Uterus (tissue), 2 donors: ENCODE results near the gene ZNF235.

Source experiments
- POLR2A ChIP-seq, 2 donors: fragments of 450-650 bp; IDR thresholded peaks; one replicate each; pipeline ENCODE4 v1.6.1; 2016; ENCODE audit warnings: antibody characterized with exemption in 2 of 2, mild to moderate bottlenecking in 1 of 2, moderate library complexity in 1 of 2
- TF ChIP-seq, protein P1 (sequence below), 4 experiments: fragments of 200-600 bp in 2 of 4; fragments of 450-650 bp in 2 of 4; sonication (generic) in 2 of 4; IDR thresholded peaks; one replicate each; pipeline ENCODE4 v1.5.1; 2016 to 2019; ENCODE audit warnings: antibody characterized with exemption in 4 of 4, mild to moderate bottlenecking in 2 of 4, moderate library complexity in 1 of 4

GRCh38 chr19:44258835-44259413 is 45.9 kb downstream of the ZNF235 start:
- TF ChIP-seq, protein P1, sequence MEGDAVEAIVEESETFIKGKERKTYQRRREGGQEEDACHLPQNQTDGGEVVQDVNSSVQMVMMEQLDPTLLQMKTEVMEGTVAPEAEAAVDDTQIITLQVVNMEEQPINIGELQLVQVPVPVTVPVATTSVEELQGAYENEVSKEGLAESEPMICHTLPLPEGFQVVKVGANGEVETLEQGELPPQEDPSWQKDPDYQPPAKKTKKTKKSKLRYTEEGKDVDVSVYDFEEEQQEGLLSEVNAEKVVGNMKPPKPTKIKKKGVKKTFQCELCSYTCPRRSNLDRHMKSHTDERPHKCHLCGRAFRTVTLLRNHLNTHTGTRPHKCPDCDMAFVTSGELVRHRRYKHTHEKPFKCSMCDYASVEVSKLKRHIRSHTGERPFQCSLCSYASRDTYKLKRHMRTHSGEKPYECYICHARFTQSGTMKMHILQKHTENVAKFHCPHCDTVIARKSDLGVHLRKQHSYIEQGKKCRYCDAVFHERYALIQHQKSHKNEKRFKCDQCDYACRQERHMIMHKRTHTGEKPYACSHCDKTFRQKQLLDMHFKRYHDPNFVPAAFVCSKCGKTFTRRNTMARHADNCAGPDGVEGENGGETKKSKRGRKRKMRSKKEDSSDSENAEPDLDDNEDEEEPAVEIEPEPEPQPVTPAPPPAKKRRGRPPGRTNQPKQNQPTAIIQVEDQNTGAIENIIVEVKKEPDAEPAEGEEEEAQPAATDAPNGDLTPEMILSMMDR (IDR thresholded peaks at IDR 0.05): no peak
- no peak for TF ChIP-seq POLR2A (IDR thresholded peaks at IDR 0.05)
